Spleen (tissue), 7 donors: ENCODE results near the gene CROT.

Experiments used
- CTCF ChIP-seq, 11 experiments: fragments of 200-600 bp in 7 of 11; fragments of 450-650 bp in 4 of 11; sonication (generic) in 4 of 11; IDR thresholded peaks in 8 of 11; conservative IDR thresholded peaks in 3 of 11; 1 replicate in 7 of 11; 2 replicates in 4 of 11; pipeline versions ENCODE4 v1.4.0 to v1.8.0; 2016 to 2021; ENCODE audit warnings: antibody characterized with exemption in 11 of 11, inconsistent platforms in 4 of 11, mild to moderate bottlenecking in 1 of 11
- POLR2A ChIP-seq, 3 donors: fragments of 450-650 bp; IDR thresholded peaks; one replicate each; pipeline ENCODE4 v1.5.1; 2017; ENCODE audit warnings: antibody characterized with exemption in 3 of 3, mild to moderate bottlenecking in 1 of 3
- POLR2AphosphoS5 ChIP-seq, 3 donors: sonication (generic); formaldehyde crosslinking; IDR thresholded peaks; one replicate each; pipeline ENCODE4 v1.5.1; 2017; ENCODE audit warnings: antibody characterized with exemption in 3 of 3
- donor health status: DM: no; HTN: no; CAD: no; lungs with moderate emphysema.
- donor health status: DM: no; HTN: no; CAD: no.
- donor health status: DM: no; HTN: no; CAD: no.

- no peak for TF ChIP-seq POLR2A (IDR thresholded peaks at IDR 0.05)
- TF ChIP-seq CTCF (IDR thresholded peaks at IDR 0.05 in 8 of 11, conservative IDR thresholded peaks at IDR 0.05 in 3 of 11) = no peak
- no peak for TF ChIP-seq POLR2AphosphoS5 (IDR thresholded peaks at IDR 0.05)
Measured at GRCh38 chr7:87310790-87311419, 34.6 kb upstream of the CROT start.
